Astrocyte (in vitro differentiated cells and primary cell): Measurements from ENCODE around the gene PRIMPOL.

Experiments
- CTCF ChIP-seq: IDR thresholded peaks from 2 replicates; pipeline ENCODE4 v1.5.1; 2011; ENCODE audit warnings: low read depth, mild to moderate bottlenecking, inconsistent platforms, low read length, moderate library complexity; ENCODE audit not compliant: insufficient read depth
- EZH2 ChIP-seq: IDR thresholded peaks from 2 replicates; pipeline ENCODE4 v1.6.1; 2012; ENCODE audit warnings: mild to moderate bottlenecking, low read length, inconsistent platforms; ENCODE audit not compliant: insufficient read depth

- TF ChIP-seq CTCF (no peak), EZH2 (no peak)
These were observed 73.3 kb downstream of the PRIMPOL start for GRCh38 chr4:184722798-184723197.
